HepG2 (cell line): ENCODE results near the gene PAQR6. TPM values are rescaled to one million over a fixed set of nuclear protein-coding genes. Genes with fewer than 3 reads are reported as not detected.

Experiments used
- LCORL ChIP-seq, 2 experiments: fragments of 450-650 bp in 1 of 2; sonication (generic) in 1 of 2; formaldehyde crosslinking in 1 of 2; IDR thresholded peaks; 2 replicates each; pipeline versions ENCODE4 v1.5.0 to v1.6.1; 2017 to 2020; ENCODE audit warnings: antibody characterized with exemption in 1 of 2, missing genetic modification reagents in 1 of 2
- MYNN ChIP-seq: sonication (generic); formaldehyde crosslinking; IDR thresholded peaks from 2 replicates; pipeline ENCODE4 v1.4.0; 2020; ENCODE audit warnings: mild to moderate bottlenecking, low read depth, missing genetic modification reagents
- PRMT3 ChIP-seq: sonication (generic); formaldehyde crosslinking; IDR thresholded peaks from 2 replicates; pipeline ENCODE4 v1.8.1; 2022; ENCODE audit warnings: low read depth, mild to moderate bottlenecking, moderate library complexity, missing genetic modification reagents, borderline replicate concordance
- TARDBP ChIP-seq: sonication (generic); formaldehyde crosslinking; IDR thresholded peaks from 2 replicates; pipeline ENCODE4 v1.8.0; 2022; ENCODE audit warnings: mild to moderate bottlenecking, missing genetic modification reagents
- TBP ChIP-seq: sonication (generic); formaldehyde crosslinking; IDR thresholded peaks from 2 replicates; pipeline ENCODE4 v1.5.0; 2020; ENCODE audit warnings: missing genetic modification reagents
- ZFP41 ChIP-seq: sonication (generic); formaldehyde crosslinking; IDR thresholded peaks from 2 replicates; pipeline ENCODE4 v1.4.0; 2020; ENCODE audit warnings: mild to moderate bottlenecking, missing genetic modification reagents, borderline replicate concordance
- ZNF20 ChIP-seq: sonication (generic); formaldehyde crosslinking; IDR thresholded peaks from 2 replicates; pipeline ENCODE4 v1.4.0; 2020; ENCODE audit warnings: mild to moderate bottlenecking, moderate library complexity, missing genetic modification reagents
- ZNF496 ChIP-seq: sonication (generic); formaldehyde crosslinking; IDR thresholded peaks from 2 replicates; pipeline ENCODE4 v1.8.1; 2023; ENCODE audit warnings: mild to moderate bottlenecking, moderate library complexity, missing genetic modification reagents; ENCODE audit not compliant: insufficient replicate concordance
- ZNF543 ChIP-seq: sonication (generic); formaldehyde crosslinking; IDR thresholded peaks from 2 replicates; pipeline ENCODE4 v1.4.0; 2020; ENCODE audit warnings: mild to moderate bottlenecking, missing genetic modification reagents
- ZNF552 ChIP-seq: sonication (generic); formaldehyde crosslinking; IDR thresholded peaks from 2 replicates; pipeline ENCODE4 v1.9.0; 2022; ENCODE audit warnings: missing genetic modification reagents, mild to moderate bottlenecking, borderline replicate concordance
- ZNF558 ChIP-seq: sonication (generic); formaldehyde crosslinking; IDR thresholded peaks from 2 replicates; pipeline ENCODE4 v1.9.0; 2022; ENCODE audit warnings: mild to moderate bottlenecking, missing genetic modification reagents, borderline replicate concordance
- ZNF883 ChIP-seq: sonication (generic); formaldehyde crosslinking; IDR thresholded peaks from 2 replicates; pipeline ENCODE4 v1.5.1; 2020; ENCODE audit warnings: mild to moderate bottlenecking, missing genetic modification reagents; ENCODE audit errors: not compliant biosample characterization
- ZSCAN29 ChIP-seq: sonication (generic); formaldehyde crosslinking; conservative IDR thresholded peaks from 2 replicates; pipeline ENCODE4 v1.4.0; 2020; ENCODE audit warnings: mild to moderate bottlenecking, missing genetic modification reagents
- polyA plus RNA-seq, 8 experiments: library from polyadenylated mRNA; depleted of rRNA in 3 of 8; stranded (reverse) in 7 of 8; unstranded in 1 of 8; fragments of >200 nt; fragmentation: Illumina TruSeq in 4 of 8; extraction: Trizol in 4 of 8; gene quantifications; 2 replicates each; pipeline versions ENCODE4 v1.2.1 to v1.2.3, GENCODE V29; 2011 to 2016; ENCODE audit warnings: low read depth in 4 of 8, missing spikeins in 1 of 8, mixed read lengths in 1 of 8; ENCODE audit not compliant: insufficient read depth in 1 of 8
- total RNA-seq, 5 experiments: library from RNA; depleted of rRNA; stranded (reverse); fragments of >200 nt; fragmentation: Illumina TruSeq; extraction: Trizol; gene quantifications; 2 replicates each; pipeline ENCODE4 v1.2.3, GENCODE V29; 2016; ENCODE audit warnings: low read depth in 1 of 5
- TF ChIP-seq, protein P1 (sequence below): sonication (generic); formaldehyde crosslinking; IDR thresholded peaks from 2 replicates; pipeline ENCODE4 v1.4.0; 2020; ENCODE audit warnings: missing genetic modification reagents
- TF ChIP-seq, protein P2 (sequence below): sonication (generic); formaldehyde crosslinking; IDR thresholded peaks from 2 replicates; pipeline ENCODE4 v1.5.1; 2020; ENCODE audit warnings: missing genetic modification reagents, mild to moderate bottlenecking, borderline replicate concordance
- TF ChIP-seq, protein P3 (sequence below): sonication (generic); formaldehyde crosslinking; IDR thresholded peaks from 2 replicates; pipeline ENCODE4 v1.4.0; 2020; ENCODE audit warnings: low read depth, missing genetic modification reagents
- TF ChIP-seq, protein P4 (sequence below): sonication (generic); formaldehyde crosslinking; IDR thresholded peaks from 2 replicates; pipeline ENCODE4 v1.8.1; 2023; ENCODE audit warnings: mild to moderate bottlenecking, missing genetic modification reagents, borderline replicate concordance
- TF ChIP-seq, protein P5 (sequence below): IDR thresholded peaks from 2 replicates; pipeline ENCODE4 v1.6.1; 2012; ENCODE audit warnings: inconsistent platforms
- TF ChIP-seq, protein P6 (sequence below): sonication (generic); formaldehyde crosslinking; conservative IDR thresholded peaks from 2 replicates; pipeline ENCODE4 v1.8.1; 2023; ENCODE audit warnings: missing genetic modification reagents

The PAQR6 gene
- total and polyA plus RNA-seq, 2 of the 13 experiments (the other 11 are each of a cell fraction or from before 2014, with no cell fraction given): 0.82 to 1.4 TPM

DNA sequence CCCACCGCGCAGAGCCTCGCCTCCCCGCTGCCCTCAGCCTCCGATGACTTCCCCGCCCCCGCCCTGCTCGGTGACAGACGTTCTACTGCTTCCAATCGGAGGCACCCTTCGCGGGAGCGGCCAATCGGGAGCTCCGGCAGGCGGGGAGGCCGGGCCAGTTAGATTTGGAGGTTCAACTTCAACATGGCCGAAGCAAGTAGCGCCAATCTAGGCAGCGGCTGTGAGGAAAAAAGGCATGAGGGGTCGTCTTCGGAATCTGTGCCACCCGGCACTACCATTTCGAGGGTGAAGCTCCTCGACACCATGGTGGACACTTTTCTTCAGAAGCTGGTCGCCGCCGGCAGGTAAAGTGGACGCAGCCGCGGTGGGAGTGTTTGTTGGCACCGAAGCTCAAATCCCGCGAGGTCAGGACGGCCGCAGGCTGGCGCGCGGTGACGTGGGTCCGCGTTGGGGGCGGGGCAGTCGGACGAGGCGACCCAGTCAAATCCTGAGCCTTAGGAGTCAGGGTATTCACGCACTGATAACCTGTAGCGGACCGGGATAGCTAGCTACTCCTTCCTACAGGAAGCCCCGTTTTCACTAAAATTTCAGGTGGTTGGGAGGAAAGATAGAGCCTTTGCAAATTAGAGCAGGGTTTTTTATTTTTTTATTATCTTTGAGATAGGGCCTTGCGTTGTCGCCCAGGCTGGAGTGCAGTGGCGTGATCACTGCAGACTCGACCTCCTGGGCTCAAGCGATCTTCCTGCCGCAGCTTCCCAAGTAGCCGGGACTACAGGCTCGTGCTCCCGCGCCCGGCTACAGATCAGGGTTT is 34.8 kb downstream of the PAQR6 start, which contains the start of gene PMF1 (continued):
- TF ChIP-seq LCORL (IDR thresholded peaks at IDR 0.05) (no peak), LCORL (CRISPR knock-in tag; IDR thresholded peaks at IDR 0.05) (peak; percentile 63), PRMT3 (CRISPR knock-in tag) (no peak), TBP (CRISPR knock-in tag) (no peak), ZFP41 (CRISPR knock-in tag) (peak; percentile 69; the same call in 1 of the 2 replicates), ZNF543 (peak; percentile 86), ZNF552 (no peak), ZNF20 (CRISPR knock-in tag) (no peak), ZNF883 (CRISPR knock-in tag) (peak; percentile 64), ZNF496 (CRISPR knock-in tag) (no peak), TARDBP (peak; percentile 66), MYNN (no peak), ZNF558 (CRISPR knock-in tag) (peak; percentile 58; the same call in 1 of the 2 replicates), ZSCAN29 (peak; percentile 56; the same call in 1 of the 2 replicates)
- TF ChIP-seq, protein P1, sequence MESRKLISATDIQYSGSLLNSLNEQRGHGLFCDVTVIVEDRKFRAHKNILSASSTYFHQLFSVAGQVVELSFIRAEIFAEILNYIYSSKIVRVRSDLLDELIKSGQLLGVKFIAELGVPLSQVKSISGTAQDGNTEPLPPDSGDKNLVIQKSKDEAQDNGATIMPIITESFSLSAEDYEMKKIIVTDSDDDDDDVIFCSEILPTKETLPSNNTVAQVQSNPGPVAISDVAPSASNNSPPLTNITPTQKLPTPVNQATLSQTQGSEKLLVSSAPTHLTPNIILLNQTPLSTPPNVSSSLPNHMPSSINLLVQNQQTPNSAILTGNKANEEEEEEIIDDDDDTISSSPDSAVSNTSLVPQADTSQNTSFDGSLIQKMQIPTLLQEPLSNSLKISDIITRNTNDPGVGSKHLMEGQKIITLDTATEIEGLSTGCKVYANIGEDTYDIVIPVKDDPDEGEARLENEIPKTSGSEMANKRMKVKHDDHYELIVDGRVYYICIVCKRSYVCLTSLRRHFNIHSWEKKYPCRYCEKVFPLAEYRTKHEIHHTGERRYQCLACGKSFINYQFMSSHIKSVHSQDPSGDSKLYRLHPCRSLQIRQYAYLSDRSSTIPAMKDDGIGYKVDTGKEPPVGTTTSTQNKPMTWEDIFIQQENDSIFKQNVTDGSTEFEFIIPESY (CRISPR knock-in tag): peak; percentile 30; the same call in 1 of the 2 replicates
- TF ChIP-seq, protein P2, sequence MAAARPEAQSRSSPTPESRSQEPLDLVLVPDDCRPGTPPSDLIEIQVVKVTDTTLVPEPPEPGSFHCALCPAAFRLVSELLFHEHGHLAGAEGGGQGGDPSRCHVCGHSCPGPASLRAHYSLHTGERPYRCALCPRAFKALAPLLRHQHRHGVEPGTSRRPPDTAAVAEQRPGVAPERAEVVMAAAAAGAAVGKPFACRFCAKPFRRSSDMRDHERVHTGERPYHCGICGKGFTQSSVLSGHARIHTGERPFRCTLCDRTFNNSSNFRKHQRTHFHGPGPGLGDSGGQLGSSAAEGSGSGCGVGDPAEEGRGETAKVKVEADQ (CRISPR knock-in tag): no peak; the same call in 1 of the 2 replicates
- TF ChIP-seq, protein P3, sequence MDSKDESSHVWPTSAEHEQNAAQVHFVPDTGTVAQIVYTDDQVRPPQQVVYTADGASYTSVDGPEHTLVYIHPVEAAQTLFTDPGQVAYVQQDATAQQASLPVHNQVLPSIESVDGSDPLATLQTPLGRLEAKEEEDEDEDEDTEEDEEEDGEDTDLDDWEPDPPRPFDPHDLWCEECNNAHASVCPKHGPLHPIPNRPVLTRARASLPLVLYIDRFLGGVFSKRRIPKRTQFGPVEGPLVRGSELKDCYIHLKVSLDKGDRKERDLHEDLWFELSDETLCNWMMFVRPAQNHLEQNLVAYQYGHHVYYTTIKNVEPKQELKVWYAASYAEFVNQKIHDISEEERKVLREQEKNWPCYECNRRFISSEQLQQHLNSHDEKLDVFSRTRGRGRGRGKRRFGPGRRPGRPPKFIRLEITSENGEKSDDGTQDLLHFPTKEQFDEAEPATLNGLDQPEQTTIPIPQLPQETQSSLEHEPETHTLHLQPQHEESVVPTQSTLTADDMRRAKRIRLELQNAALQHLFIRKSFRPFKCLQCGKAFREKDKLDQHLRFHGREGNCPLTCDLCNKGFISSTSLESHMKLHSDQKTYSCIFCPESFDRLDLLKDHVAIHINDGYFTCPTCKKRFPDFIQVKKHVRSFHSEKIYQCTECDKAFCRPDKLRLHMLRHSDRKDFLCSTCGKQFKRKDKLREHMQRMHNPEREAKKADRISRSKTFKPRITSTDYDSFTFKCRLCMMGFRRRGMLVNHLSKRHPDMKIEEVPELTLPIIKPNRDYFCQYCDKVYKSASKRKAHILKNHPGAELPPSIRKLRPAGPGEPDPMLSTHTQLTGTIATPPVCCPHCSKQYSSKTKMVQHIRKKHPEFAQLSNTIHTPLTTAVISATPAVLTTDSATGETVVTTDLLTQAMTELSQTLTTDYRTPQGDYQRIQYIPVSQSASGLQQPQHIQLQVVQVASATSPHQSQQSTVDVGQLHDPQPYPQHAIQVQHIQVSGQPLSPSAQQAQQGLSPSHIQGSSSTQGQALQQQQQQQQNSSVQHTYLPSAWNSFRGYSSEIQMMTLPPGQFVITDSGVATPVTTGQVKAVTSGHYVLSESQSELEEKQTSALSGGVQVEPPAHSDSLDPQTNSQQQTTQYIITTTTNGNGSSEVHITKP (CRISPR knock-in tag): no peak; the same call in 1 of the 2 replicates
- TF ChIP-seq, protein P4, sequence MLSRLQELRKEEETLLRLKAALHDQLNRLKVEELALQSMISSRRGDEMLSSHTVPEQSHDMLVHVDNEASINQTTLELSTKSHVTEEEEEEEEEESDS (CRISPR knock-in tag): no peak; the same call in 1 of the 2 replicates
- TF ChIP-seq, protein P5, sequence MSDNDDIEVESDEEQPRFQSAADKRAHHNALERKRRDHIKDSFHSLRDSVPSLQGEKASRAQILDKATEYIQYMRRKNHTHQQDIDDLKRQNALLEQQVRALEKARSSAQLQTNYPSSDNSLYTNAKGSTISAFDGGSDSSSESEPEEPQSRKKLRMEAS: peak; percentile 78
- TF ChIP-seq, protein P6, sequence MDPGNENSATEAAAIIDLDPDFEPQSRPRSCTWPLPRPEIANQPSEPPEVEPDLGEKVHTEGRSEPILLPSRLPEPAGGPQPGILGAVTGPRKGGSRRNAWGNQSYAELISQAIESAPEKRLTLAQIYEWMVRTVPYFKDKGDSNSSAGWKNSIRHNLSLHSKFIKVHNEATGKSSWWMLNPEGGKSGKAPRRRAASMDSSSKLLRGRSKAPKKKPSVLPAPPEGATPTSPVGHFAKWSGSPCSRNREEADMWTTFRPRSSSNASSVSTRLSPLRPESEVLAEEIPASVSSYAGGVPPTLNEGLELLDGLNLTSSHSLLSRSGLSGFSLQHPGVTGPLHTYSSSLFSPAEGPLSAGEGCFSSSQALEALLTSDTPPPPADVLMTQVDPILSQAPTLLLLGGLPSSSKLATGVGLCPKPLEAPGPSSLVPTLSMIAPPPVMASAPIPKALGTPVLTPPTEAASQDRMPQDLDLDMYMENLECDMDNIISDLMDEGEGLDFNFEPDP: no peak
